ENCODE measurements around the gene SLFN12L. TPM values are rescaled to one million over a fixed set of nuclear protein-coding genes. Genes with fewer than 3 reads are reported as not detected.
A peak's percentile ranks its signal among the peaks of the same experiment; 100 is the strongest.

The SLFN12L gene
- total and polyA plus RNA-seq, 9 of the 15 experiments (the other 6 are each of a cell fraction or from before 2014, with no cell fraction given) = 0.04 to 0.31 (median 0.08) TPM; not detected in 3

DNA sequence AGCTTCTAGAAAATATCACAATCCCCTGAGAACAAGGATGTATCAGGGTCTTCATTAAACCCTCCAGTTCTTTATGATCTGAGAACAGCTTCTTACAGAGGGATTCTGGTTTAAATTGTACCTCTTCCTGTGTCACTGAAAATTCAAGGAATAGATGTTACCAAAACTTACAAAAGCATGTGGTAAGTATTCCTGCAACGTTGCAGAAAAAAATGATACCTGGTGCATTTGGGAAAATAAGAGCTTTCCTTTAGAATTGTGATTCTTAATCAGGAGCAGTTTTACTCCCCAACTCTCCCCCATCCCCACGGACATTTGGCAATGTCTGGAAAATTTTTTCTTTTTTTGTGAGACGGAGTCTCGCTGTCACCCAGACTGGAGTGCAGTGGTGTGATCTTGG lies 15.8 kb upstream of the SLFN12L start:
- DNase-seq (ENCODE audit: extremely low read depth in 1 of 4, low spot score in 3 of 4) (no peak), ATAC-seq (no peak), FAIRE-seq (no peak)
- no peaks in the 10 kb centered on the region for H3K27me3 ChIP-seq (ENCODE audit: control insufficient read depth in 2 of 2, insufficient read depth in 2 of 2, low read length in 2 of 2)
- H3K9me1 ChIP-seq (ENCODE audit: control insufficient read depth, insufficient read depth, low read length) = no peaks in the 10 kb centered on the region
- ChIA-PET CTCF (ENCODE audit: low intra/inter-chr PET ratio) (no interaction called here), POLR2A (interaction anchor here (1.2 to 3.8 kb wide), 3 partner anchors 9 to 49 kb away, joined by 3 to 14 read pairs (median 7); no protein-coding TSS in a partner anchor)
- no peaks in the 10 kb centered on the region; the same call in 1 of the 3 replicates for H3K36me3 ChIP-seq (ENCODE audit: control insufficient read depth, insufficient read depth, low read length)
- H2AFZ ChIP-seq (ENCODE audit: low read depth, low read length) = no peak overlapping the region
- H3K79me2 ChIP-seq (ENCODE audit: control insufficient read depth, insufficient read depth, low read length) = no peaks in the 10 kb centered on the region; the same call in 2 of the 3 replicates
- no TSS peak for BruUV-seq (replicated peaks)
- no peak overlapping the region for H3K4me2 ChIP-seq (ENCODE audit: insufficient read depth, low read length)
- no peak for TF ChIP-seq ZNF347 (CRISPR knock-in tag; IDR thresholded peaks at IDR 0.05; ENCODE audit: low read depth)
- TF ChIP-seq, protein P1, sequence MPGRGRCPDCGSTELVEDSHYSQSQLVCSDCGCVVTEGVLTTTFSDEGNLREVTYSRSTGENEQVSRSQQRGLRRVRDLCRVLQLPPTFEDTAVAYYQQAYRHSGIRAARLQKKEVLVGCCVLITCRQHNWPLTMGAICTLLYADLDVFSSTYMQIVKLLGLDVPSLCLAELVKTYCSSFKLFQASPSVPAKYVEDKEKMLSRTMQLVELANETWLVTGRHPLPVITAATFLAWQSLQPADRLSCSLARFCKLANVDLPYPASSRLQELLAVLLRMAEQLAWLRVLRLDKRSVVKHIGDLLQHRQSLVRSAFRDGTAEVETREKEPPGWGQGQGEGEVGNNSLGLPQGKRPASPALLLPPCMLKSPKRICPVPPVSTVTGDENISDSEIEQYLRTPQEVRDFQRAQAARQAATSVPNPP (IDR thresholded peaks at IDR 0.05; ENCODE audit: borderline replicate concordance, insufficient read depth, insufficient read length) = no peak
- TF ChIP-seq MAFG (tag; conservative IDR thresholded peaks at IDR 0.05) = peak; percentile 56
- peak; percentile 68 for TF ChIP-seq ZNF316 (IDR thresholded peaks at IDR 0.05)
- no peak for TF ChIP-seq NBN (IDR thresholded peaks at IDR 0.05; ENCODE audit: low read depth)
- no peak for TF ChIP-seq ZEB2 (IDR thresholded peaks at IDR 0.05)
- TF ChIP-seq MAFK (IDR thresholded peaks at IDR 0.05; ENCODE audit: low read length) = peak; percentile 59; the same call in 1 of the 2 replicates
- TF ChIP-seq, protein P2, sequence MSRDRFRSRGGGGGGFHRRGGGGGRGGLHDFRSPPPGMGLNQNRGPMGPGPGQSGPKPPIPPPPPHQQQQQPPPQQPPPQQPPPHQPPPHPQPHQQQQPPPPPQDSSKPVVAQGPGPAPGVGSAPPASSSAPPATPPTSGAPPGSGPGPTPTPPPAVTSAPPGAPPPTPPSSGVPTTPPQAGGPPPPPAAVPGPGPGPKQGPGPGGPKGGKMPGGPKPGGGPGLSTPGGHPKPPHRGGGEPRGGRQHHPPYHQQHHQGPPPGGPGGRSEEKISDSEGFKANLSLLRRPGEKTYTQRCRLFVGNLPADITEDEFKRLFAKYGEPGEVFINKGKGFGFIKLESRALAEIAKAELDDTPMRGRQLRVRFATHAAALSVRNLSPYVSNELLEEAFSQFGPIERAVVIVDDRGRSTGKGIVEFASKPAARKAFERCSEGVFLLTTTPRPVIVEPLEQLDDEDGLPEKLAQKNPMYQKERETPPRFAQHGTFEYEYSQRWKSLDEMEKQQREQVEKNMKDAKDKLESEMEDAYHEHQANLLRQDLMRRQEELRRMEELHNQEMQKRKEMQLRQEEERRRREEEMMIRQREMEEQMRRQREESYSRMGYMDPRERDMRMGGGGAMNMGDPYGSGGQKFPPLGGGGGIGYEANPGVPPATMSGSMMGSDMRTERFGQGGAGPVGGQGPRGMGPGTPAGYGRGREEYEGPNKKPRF (IDR thresholded peaks at IDR 0.05; ENCODE audit: low read depth, low read length) = no peak
- TF ChIP-seq, protein P3, sequence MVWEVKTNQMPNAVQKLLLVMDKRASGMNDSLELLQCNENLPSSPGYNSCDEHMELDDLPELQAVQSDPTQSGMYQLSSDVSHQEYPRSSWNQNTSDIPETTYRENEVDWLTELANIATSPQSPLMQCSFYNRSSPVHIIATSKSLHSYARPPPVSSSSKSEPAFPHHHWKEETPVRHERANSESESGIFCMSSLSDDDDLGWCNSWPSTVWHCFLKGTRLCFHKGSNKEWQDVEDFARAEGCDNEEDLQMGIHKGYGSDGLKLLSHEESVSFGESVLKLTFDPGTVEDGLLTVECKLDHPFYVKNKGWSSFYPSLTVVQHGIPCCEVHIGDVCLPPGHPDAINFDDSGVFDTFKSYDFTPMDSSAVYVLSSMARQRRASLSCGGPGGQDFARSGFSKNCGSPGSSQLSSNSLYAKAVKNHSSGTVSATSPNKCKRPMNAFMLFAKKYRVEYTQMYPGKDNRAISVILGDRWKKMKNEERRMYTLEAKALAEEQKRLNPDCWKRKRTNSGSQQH (CRISPR knock-in tag; IDR thresholded peaks at IDR 0.05) = no peak
- peak; percentile 63 for TF ChIP-seq MAFF (IDR thresholded peaks at IDR 0.05; ENCODE audit: low read length)
- TF ChIP-seq C11orf30 (IDR thresholded peaks at IDR 0.05; ENCODE audit: low read depth) = peak; percentile 47; the same call in 1 of the 2 replicates
- TF ChIP-seq GTF2A2 (tag; IDR thresholded peaks at IDR 0.05) = no peak
- TF ChIP-seq ZNF79 (CRISPR knock-in tag; IDR thresholded peaks at IDR 0.05; ENCODE audit: low read depth) = no peak
- no peak for TF ChIP-seq ZFX (CRISPR knock-in tag; IDR thresholded peaks at IDR 0.05)
- H3K4me1 ChIP-seq (replicated peaks in 1 of 2; ENCODE audit: control insufficient read depth in 2 of 2, insufficient read depth in 2 of 2, low read length in 2 of 2) = peaks cover 0 to 13% of the 10 kb centered on the region in 2 experiments; a peak in 2 of 5 replicates
- intact Hi-C loops (cut with micrococcal nuclease) = no loop called here
- in situ Hi-C loops (cut with MboI) = no loop called here
- H3K9me3 ChIP-seq (replicated peaks; ENCODE audit: control insufficient read depth, insufficient read depth, low read depth, low read length) = no peaks in the 10 kb centered on the region
- no peak overlapping the region for H3K9ac ChIP-seq (ENCODE audit: insufficient read depth in 1 of 2, low read depth in 2 of 2, low read length in 2 of 2)
- H3K4me3 ChIP-seq = no peak overlapping the region
- H3K27ac ChIP-seq (ENCODE audit: extremely low read depth, low read depth, low read length) = no peak overlapping the region
- 66% methylated on average over 4 of the region's 4 CpGs for WGBS (ENCODE audit: insufficient coverage, low coverage, missing lambda C conversion rate)
- no peaks in the 10 kb centered on the region for H4K20me1 ChIP-seq (replicated peaks; ENCODE audit: control insufficient read depth, insufficient read depth, low read length)

Measured in K562 (cell line).